Stimulated activated CD8-positive, alpha-beta memory T cell treated with anti-CD3 and anti-CD28 coated beads, Interleukin-15, amount 100 ng/mL, for 1 hour (primary cell): ENCODE measurements around the gene RAET1L.
"Not testable (repeated sequence)": the region's sequence is repeated elsewhere in the genome, so short reads cannot be mapped to it uniquely, and the experiment has no call there.

Experiments used
- DNase-seq: peaks from one replicate; pipeline ENCODE4 v3.0.0-alpha.2; 2020; ENCODE audit warnings: low read depth

Gene RAET1L

DNA sequence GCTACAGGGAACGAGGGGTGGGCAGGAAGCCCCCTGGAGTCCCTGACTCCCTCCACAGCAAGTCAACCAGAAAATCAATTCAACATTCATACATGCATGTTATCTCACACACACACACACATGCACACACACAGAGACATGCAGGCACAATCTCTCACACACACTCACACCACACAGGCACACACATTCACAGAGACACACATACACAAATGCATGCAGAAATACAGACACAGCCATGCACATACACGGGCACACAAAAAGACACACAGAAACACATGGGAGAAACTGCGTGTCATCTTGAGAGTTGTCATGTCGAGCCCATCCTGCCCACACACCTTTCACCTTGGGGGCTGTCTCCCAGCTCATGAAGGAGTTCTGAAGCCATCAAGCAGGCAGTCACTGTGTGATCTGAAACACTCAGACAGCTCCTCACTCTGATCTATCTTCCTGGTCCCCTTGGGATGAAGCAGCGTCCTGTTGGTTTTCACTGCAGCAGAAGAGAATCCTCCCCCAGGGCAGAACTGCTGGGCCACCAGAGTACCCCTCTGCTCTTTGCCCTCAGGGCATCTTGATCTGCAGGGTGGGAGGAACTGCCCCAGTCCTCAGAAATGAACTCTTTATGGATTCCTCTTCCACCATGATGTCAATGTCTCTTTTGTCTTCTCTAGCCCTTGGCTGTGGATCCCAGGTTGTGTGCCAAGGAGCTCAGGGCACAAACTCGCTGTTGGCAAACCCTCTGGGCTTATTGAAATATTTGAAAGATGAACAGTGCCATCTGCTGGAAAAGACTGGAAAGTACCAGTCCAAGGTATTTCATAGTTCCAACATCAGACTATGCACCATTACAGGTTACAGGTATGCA, 8.8 kb downstream of the RAET1L start:
- DNase-seq: no peak

DNA sequence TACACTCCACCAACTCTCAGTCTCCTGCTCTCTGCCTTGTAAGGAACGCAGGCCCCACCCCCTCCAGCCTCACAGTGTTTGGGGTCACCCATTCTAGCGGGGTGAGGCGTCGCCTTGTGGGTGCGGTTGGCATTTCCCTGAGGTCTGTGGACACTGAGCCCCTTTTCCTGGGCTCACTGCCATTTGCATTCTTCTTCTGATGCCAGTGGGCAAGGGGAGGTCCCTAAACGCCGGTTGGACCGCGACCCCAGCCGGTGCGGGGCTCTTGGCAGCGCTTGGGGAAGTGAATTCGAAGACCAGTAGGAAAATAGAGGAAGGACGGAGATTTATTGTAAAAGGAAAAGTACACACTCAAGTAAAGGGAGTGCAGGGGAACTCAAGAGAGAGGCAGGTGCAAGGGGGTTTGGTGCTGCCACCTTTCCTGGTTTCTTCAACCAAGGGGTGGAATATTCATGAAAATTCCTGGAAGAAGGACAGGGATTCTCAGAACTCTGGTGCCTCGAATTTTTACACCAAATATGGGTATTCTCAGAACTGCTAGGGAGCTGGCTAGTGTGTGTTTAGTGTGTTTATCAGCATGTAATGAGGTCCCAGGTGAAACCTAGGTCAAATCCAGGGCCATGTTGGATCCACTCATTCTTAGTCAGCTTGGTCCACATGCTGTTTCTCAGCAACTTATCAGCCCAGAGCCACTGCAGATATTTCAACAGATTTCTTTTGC, 9.9 kb downstream of the RAET1L start:
- not testable (repeated sequence) for DNase-seq

DNA sequence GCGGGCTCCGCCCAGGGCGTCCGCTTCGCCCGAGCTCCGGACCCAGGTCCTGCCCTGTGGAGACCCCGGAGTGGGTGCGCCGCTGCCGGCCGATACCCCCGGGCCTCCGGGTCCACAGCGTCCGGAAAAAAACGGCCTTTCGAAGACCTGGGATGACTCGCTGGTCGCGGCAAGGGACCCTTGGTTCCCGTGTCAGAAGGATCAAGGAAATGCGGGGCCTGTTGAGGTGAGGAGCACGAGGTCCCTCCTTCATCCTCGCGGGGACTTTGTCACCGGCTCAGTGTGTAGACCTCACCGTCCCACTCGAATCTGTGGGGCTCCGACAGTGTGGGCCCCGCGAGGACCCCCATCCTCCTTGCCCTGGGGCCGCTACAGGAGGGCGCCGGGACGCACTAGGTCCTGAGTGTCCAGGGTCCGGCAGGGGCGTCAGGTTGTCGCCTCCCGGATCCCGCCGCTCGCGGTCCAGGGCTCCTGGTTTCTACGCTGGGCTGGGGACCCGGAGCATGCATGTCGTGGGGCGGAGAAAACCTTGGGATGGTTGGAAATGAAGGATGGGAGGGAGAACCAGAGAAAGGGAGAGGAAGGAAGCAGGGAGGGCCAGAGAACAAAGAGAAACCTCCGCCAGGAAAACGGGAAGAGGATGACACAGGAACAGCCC, 10.6 kb downstream of the RAET1L start:
- not testable (repeated sequence) for DNase-seq

DNA sequence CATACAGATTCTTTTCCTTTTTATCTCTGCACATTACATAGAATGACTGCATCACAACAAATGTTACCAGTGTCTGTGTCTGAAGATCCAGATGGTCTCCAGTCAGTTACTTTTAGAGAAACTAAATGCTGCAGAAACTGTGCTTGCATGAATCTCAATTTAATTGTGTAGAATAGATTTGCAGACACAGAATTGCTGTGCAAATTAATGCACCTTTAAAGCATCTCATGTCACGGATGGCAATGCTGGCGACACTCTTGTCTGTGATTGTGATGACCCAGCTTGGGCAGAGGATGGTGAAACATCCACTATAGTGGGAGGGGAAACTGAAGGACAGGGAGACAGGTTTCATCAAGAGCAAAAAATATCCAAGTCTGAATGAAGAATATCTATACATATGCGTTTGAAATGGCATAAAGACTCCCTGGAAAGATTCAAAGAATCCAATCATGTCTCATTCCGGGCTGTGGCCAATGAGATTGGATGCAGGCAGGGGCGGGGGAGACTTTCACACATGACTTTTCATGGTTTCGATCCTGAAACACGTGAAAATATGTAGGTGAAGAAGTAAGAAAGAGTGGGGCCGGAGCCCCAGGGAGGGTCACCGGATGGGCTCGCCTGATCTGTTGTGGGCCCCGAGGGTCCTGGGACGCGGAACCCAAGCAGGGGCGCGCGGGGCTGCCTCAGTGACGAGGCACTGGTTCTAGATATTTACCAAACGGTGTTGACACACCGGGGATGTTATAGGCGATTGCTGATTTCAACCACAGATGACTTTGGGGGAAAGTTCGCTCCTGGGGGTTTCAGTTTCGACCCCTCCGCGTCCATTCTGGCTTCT, 11.3 kb downstream of the RAET1L start:
- DNase-seq: not testable (repeated sequence)

DNA sequence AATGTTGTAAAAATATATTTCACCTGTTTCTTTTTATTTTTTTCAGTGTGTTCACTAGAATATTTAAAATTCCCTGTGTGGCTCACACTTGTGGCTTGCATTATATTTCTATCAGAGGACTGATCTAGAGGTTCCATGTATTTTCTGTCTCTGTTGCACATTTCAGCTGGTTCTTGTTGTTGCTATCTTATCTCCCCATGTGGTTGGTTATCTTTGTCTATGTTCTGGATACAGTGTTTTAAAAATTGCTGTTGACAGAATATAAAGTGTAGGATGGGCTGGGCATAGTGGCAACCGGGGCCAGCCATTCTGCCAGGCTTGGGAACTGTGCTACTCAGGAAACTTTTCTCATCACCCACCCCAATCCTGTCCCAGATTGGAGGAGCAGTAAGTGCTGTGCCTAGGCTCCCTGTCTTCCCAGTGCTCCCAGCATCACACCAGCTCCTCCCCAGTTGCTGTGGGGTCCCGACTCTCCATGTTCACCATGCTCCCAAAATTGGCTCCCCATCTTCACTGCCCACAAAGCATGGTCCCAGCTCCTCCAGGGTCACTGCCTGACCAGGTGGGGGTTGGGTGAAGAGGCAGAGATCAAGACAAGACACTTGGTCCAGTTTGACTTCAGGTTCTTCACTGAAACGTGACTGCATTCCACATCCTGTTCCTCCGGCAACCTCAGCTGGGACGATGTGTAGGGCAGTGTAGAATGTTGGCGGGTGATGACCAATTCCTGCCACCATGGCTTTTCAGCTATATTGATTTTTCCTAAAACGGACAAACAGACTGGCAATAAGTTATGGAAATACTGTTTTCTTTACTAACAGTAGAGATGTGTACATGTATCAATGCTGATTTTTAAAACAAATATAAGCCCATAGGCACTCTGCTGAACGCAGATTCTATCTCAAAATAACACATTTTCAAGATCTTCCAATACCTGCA, 12.2 kb downstream of the RAET1L start:
- not testable (repeated sequence) for DNase-seq

DNA sequence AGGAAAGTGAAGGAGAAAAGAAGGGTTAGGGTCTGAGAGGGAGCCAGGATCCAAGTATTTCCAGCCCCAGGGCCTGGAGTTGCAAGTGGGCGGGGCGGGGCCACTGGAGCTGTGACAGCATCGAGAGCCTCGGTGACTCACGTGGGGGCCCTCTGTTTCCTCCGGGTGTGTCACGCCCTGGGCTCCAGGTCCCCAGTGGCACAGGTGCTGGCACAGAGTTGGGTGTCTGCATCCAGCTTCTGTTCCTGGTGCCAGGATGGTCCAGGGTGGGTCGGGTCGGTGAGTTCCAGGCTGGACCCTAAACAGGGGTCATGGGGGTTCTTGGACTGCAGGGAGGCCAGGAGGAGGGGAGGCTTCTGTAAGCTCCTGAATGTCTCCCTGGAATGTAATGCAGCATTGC, 16.7 kb downstream of the RAET1L start:
- DNase-seq: no peak

DNA sequence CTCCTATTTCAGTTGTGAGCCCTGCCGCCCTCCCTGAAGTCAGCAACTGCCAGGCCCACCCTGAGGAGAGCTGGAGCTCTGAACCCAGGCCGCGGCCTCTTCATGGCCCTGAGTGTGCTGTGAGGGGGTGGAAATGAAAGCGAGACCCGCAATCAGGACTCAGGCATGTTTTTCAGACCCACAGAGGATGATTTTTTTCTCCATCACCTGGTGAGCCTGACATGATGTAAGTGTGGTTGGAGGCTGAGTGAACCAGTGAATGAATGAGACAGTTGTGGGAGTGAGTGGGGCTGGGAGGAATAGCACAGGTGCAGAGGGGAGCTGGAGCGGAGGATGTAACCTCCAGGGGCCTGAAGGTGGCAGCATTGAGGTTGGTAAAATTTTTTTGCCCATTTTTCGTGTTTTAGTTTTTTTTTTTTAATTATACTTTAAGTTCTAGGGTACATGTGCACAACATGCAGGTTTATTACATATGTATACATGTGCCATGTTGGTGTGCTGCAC, 18.3 kb downstream of the RAET1L start:
- DNase-seq: no peak

DNA sequence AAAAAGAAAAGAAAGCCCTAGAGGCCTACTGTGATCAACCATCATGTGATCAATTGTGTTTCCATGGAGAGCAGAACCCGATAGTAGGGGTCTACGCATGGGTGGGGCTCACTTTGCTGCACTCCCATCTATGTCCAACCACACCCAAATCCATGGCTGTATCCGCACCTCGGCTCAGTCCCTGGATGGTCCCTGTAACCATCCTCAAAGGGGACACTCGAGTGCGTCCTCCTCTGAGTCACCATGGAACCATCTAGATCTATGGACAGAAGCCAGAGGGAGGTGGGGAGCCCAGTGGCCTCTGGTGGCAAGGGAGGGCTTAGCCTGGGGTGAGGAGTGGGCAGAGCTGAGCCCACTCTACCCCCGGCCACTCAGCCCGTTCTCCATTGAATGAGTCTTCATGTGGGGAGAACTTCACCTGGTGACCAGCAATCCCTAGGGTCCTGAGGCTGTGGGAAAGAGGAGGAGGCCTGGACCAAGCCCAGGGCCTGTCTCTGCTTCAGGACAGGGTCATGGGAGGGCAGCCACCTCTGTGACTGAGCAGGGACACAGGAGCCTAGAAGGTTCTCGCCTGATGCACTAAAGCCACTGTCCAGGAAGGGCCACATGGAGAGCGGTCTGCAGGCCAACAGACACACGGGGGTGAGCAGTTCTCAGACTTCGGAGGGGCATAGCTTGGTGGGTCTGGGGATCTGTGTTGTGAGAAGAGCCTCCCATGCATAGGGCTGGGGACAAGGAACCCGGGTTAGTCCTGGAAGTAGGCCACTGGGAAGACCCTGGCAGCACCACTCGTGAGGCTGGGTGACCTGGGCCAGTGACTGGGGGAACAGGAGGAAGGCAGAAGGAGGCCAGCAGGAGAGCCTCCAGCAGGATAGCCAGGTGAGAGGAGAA, 19.3 kb downstream of the RAET1L start:
- DNase-seq: no peak

DNA sequence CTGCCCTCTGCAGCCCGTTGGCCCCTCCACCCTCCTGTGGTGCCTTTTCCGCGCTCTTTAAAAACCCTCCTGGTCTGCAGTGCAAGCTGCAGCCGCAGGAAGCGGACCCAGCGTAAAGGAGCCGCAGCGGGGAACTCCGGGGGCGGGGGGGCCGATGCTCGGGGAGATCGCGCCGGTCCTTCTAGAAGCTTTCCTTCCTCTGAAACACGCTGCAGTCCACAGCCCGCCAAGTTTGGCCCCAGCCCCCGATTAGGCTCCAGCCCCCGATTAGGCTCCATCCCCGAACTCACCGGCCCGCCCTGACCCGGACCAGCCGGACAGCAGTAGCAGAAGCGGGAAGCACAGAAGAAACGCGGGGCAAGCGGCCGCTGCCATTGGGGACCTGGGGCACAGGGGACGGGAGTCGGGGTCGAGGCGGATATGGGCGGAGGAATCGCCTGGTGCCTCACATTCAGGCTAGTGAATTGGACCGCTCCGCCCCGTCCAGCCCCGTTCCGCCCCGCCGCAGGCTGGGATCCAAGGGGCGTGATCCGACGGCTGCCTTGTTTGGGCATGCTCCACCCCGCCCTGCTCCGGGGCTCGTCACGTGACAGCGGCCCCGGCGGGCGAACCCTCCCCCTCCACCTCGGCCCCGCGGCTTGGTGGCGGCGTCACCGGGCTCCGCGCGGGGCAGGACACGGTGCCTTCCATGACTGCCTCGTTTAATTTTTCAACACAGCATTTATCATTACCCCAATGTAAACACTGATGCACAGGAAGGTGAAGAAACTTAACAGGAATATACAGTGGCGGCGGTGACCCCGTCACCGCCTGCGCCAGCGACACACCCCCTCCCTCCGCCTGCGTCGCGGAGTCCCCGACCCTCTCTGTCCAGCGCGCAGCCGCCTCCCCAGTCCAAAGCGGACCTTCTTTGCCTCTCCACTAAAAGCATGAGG, 20.3 kb downstream of the RAET1L start:
- DNase-seq: peak; percentile 77

DNA sequence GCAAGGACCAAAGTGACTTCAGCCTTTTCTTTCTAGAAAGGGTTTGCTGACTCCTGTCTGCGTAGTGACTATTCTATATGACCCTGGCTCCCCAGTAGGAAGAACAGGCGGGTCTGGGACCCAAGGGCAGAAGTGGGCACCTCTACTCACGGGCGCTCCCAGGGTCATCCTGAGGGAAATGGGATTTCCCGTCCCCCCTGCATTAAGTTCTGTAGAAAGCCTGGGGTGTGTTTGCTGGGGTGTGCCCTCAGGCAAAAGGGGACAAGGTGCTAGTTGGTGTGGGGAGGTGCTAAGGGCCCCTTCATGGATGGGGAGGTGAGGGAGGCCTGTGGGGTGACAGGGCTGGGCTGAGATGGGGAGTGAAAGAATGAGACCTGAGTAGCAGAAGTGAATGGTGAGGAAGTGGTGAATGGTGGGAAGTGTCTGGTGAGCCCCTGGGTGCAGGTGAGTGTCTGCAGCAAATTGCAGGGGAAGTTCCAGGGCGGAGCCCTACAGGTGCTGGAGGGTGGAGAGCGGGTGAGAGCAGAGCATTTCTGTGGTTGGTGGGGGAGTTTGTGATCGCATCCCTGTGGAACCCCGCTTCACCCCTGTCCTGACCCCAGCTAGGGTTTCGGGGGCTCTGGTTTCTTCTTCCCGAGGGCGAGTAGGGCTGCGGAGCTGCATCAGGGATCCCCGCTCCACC, 21.1 kb downstream of the RAET1L start:
- no peak for DNase-seq

DNA sequence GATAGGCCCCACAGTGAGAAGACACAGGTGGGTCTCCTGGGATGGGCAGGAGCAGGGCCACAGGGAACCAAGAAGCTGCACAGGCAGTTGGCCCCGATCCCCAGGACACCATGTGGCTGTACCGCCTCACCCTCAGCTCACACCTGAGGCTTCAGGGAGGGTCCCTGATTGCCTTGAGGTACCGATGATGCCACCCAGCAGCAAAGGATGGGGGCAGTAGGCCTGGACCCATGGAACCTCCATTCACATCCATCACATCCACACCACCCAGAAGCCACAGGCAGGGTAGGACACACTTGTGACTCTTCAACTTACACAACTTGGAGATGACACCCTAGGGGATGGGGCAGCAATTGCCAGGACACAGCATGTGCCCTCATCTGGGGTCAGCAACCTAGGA, 21.7 kb downstream of the RAET1L start:
- DNase-seq: not testable (repeated sequence)

DNA sequence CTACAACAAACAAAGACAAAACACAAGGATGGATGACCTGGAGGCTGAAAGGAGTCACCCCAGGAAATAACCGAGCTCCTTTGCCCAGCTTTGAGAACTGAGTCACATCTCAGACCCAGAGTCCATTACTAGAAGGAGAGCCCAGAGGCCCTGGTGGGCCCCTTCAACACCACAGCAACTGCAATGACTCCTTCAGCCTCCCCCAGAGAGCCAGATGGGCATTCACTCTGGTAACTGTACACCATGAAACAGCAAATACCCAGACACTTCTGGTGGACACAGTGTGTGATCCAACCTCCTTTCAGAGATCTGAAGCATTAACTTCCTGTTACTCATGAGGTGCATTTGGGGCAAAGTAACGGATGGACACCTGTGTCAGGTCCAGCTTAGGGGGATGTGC, 22.6 kb downstream of the RAET1L start:
- DNase-seq: no peak

DNA sequence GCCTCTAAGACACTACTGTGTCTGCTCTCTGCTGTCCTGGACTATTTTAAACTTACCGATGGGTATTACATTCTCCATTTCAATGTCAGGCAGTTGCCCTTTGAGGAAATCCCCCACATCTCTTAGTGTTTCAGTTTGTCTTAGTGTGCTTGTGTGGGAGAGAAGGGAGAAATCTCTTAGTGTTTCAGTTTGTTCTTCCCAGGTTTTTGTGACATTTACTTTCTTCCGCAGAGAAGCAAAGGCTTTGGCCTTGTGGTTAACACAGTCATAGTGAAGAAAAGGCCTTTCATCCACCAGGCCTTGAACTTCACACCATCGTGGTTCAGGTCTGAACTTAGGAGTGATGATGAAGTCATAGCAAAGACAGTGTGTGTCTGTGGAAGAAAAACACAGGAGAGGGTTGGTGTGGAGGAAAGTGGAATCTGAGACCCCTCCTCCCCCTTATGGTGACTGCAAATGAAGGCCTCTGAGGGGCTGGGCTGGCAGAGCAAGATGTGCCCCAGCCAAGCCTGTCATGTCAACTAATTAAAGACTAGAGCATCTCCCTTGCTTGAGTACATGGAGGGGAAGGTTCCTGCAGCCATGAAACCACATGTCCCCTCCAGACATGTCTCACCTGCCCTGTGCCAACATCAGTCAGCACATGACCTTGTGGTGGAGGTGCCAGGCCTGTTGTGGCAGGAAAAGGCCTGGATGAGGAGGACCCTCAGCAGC, 23.9 kb downstream of the RAET1L start:
- no peak for DNase-seq

DNA sequence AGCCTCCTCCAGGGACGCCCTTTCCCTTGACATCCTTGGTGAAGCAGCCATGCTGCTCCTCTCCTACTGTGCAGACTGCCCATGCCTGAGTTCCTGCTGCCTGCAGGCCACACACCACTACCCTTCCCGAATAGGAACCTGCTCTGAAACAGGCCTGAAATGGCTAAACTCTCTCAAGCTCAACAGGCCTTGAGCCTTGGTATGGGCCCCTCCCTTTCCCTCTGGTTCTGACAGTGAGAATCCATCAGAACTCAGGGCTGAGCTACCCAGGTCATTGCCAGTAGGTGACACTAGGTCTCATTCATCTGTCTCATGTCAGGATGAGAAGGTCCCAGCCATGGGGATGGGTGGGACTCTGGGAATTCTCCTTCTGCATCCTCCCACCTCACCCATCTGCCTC, 25.7 kb downstream of the RAET1L start:
- DNase-seq: no peak

DNA sequence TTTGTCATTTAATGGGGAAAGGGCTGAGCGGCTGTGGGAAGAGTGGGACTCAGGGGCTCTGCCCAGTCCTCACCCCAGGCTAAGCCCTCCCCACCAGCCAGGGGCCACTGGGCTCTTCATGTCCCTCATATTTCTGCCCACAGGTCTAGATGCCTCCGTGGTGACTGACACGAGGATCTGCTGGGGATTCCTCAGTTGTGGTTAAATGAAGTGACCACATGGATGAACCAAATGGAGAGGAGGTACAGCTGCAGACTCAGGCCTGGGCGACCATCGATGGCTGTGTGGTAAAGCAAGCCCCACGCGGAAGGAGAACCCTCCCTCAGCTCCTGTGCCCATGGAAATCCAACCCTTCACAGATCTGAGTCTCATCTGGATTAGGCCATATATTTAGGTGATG, 29.4 kb downstream of the RAET1L start:
- DNase-seq: no peak

DNA sequence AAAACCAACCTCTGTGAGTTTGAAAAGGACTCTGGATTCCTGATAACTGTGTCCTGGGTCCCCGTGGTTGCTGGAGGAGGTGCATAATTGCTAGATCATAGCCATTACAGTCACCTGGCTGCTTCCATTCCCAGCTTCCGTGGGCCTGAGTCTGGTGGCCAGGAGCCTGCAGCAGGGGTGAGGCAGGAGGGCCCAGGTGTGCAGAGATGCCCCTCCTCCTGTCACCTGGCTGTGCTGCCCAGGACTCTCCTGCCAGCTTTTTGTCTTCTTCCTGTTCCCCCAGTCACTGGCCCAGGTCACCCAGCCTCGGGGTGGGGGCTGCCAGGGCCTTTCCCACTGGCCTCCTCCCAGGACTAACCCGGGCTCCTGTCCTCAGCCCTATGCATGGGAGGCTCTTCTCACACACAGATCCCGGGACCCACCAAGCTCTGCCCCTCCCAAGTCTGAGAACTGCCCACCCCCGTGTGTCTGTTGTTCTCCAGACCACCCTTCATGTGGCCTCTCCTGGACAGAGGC, 30.0 kb downstream of the RAET1L start:
- no peak for DNase-seq

DNA sequence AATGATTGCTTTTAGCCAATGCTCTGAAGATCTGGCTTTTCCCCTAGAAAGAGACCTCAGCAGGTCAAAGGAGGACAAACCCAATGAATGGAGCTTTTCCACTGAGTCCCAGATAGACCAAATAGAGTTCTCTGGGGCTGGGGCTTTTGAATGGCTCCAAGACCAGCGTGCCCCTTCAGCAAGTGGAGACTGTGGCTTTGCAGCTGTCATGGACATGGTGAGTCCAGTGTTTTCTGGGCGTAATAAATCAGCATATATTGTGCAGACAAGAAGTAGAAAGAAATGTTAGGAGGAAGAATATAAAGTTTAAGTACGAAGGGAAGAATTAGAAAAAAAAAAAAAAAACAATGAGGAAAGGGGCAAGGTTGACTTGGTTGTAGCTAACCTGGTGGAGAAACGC, 33.5 kb downstream of the RAET1L start:
- DNase-seq: no peak
